ENCODE results near the gene XK. TPM values are rescaled to one million over a fixed set of nuclear protein-coding genes. Genes with fewer than 3 reads are reported as not detected.

XK gene
- total and polyA plus RNA-seq, 2 experiments from 2014 or later, result not detected

- Histone ChIP-seq H3K79me2 (ENCODE audit: insufficient read depth) (no peaks in the 10 kb centered on the region), H3K9me3 (ENCODE audit: low read depth) (no peaks in the 10 kb centered on the region), H3K4me1 (ENCODE audit: insufficient read depth) (no peaks in the 10 kb centered on the region), H3K27ac (no peak overlapping the region), H3K9ac (no peak overlapping the region), H4K20me1 (ENCODE audit: insufficient read depth) (no peaks in the 10 kb centered on the region), H3K4me2 (ENCODE audit: unreplicated experiment) (no peak overlapping the region), H3K9me2 (ENCODE audit: insufficient read depth) (no peaks in the 10 kb centered on the region), H3K36me3 (ENCODE audit: low read depth) (no peaks in the 10 kb centered on the region), H3K27me3 (replicated peaks; ENCODE audit: insufficient read depth) (no peaks in the 10 kb centered on the region), H3F3A (ENCODE audit: insufficient read depth) (no peaks in the 10 kb centered on the region), H2AFZ (no peak overlapping the region), H3K4me3 (no peak overlapping the region)
- 60 to 62% methylated on average over 4 of the region's 4 CpGs for WGBS, 2 experiments (ENCODE audit: low coverage in 1 of 2, low lambda C conversion rate in 2 of 2, missing lambda C conversion rate in 2 of 2)
- no peak for DNase-seq
- TF ChIP-seq EZH2 (IDR thresholded peaks at IDR 0.05; ENCODE audit: insufficient read depth, poor library complexity, severe bottlenecking) (no peak), EZH2phosphoT487 (IDR thresholded peaks at IDR 0.05; ENCODE audit: insufficient read depth, low read depth) (no peak)
- in situ Hi-C loops (cut with MboI), result no loop called here
These were observed 23.4 kb upstream of the XK start for GRCh38 chrX:37662181-37662580.

GRCh38 chrX:37666516-37666915 lies 19.1 kb upstream of the XK start:
- no peaks in the 10 kb centered on the region for H3K9me3 ChIP-seq (ENCODE audit: low read depth)
- H3K27ac ChIP-seq, result no peak overlapping the region
- H3K9ac ChIP-seq, result no peak overlapping the region
- H2AFZ ChIP-seq, result no peak overlapping the region
- H3K79me2 ChIP-seq (ENCODE audit: insufficient read depth), result no peaks in the 10 kb centered on the region
- no peaks in the 10 kb centered on the region for H3K9me2 ChIP-seq (ENCODE audit: insufficient read depth)
- TF ChIP-seq EZH2 (IDR thresholded peaks at IDR 0.05; ENCODE audit: insufficient read depth, poor library complexity, severe bottlenecking) (no peak), EZH2phosphoT487 (IDR thresholded peaks at IDR 0.05; ENCODE audit: insufficient read depth, low read depth) (no peak)
- no peaks in the 10 kb centered on the region for H4K20me1 ChIP-seq (ENCODE audit: insufficient read depth)
- in situ Hi-C loops (cut with MboI), result no loop called here
- H3K27me3 ChIP-seq (replicated peaks; ENCODE audit: insufficient read depth), result no peaks in the 10 kb centered on the region
- no peak for DNase-seq
- H3K4me3 ChIP-seq, result no peak overlapping the region
- no peak overlapping the region for H3K4me2 ChIP-seq (ENCODE audit: unreplicated experiment)
- no peaks in the 10 kb centered on the region for H3F3A ChIP-seq (ENCODE audit: insufficient read depth)
- H3K4me1 ChIP-seq (ENCODE audit: insufficient read depth), result no peaks in the 10 kb centered on the region
- no peaks in the 10 kb centered on the region for H3K36me3 ChIP-seq (ENCODE audit: low read depth)

- no peaks in the 10 kb centered on the region for H3K27me3 ChIP-seq (replicated peaks; ENCODE audit: insufficient read depth)
- in situ Hi-C loops (cut with MboI), result no loop called here
- no peak for DNase-seq
- H3K79me2 ChIP-seq (ENCODE audit: insufficient read depth), result no peaks in the 10 kb centered on the region
- no peak overlapping the region for H3K9ac ChIP-seq
- no peak overlapping the region for H3K4me2 ChIP-seq (ENCODE audit: unreplicated experiment)
- H3K36me3 ChIP-seq (ENCODE audit: low read depth), result no peaks in the 10 kb centered on the region
- no peaks in the 10 kb centered on the region for H3F3A ChIP-seq (ENCODE audit: insufficient read depth)
- WGBS, 2 experiments (ENCODE audit: low coverage in 1 of 2, low lambda C conversion rate in 2 of 2, missing lambda C conversion rate in 2 of 2), result 46 to 58% methylated on average over 4 to 6 of the region's 6 CpGs
- no peak overlapping the region for H3K4me3 ChIP-seq
- no peaks in the 10 kb centered on the region for H3K9me2 ChIP-seq (ENCODE audit: insufficient read depth)
- no peaks in the 10 kb centered on the region for H3K4me1 ChIP-seq (ENCODE audit: insufficient read depth)
- H4K20me1 ChIP-seq (ENCODE audit: insufficient read depth), result no peaks in the 10 kb centered on the region
- no peak overlapping the region for H2AFZ ChIP-seq
- TF ChIP-seq EZH2phosphoT487 (IDR thresholded peaks at IDR 0.05; ENCODE audit: insufficient read depth, low read depth), result no peak
- no peak for TF ChIP-seq EZH2 (IDR thresholded peaks at IDR 0.05; ENCODE audit: insufficient read depth, poor library complexity, severe bottlenecking)
- no peak overlapping the region for H3K27ac ChIP-seq
- H3K9me3 ChIP-seq (ENCODE audit: low read depth), result no peaks in the 10 kb centered on the region
These were observed 18.4 kb upstream of the XK start for GRCh38 chrX:37667141-37667540.

- no peak for DNase-seq
- no peaks in the 10 kb centered on the region for H3K36me3 ChIP-seq (ENCODE audit: low read depth)
- no peaks in the 10 kb centered on the region for H3K9me2 ChIP-seq (ENCODE audit: insufficient read depth)
- H3K9me3 ChIP-seq (ENCODE audit: low read depth), result no peaks in the 10 kb centered on the region
- no peak overlapping the region for H3K9ac ChIP-seq
- H3K4me2 ChIP-seq (ENCODE audit: unreplicated experiment), result no peak overlapping the region
- no peaks in the 10 kb centered on the region for H3K79me2 ChIP-seq (ENCODE audit: insufficient read depth)
- in situ Hi-C loops (cut with MboI), result no loop called here
- H3K4me3 ChIP-seq, result no peak overlapping the region
- no peaks in the 10 kb centered on the region for H4K20me1 ChIP-seq (ENCODE audit: insufficient read depth)
- no peak overlapping the region for H3K27ac ChIP-seq
- H2AFZ ChIP-seq, result no peak overlapping the region
- no peaks in the 10 kb centered on the region for H3K4me1 ChIP-seq (ENCODE audit: insufficient read depth)
- H3F3A ChIP-seq (ENCODE audit: insufficient read depth), result no peaks in the 10 kb centered on the region
- no peaks in the 10 kb centered on the region for H3K27me3 ChIP-seq (replicated peaks; ENCODE audit: insufficient read depth)
- 5% methylated on average over 4 of the region's 4 CpGs for WGBS, 2 experiments (ENCODE audit: low coverage in 1 of 2, low lambda C conversion rate in 2 of 2, missing lambda C conversion rate in 2 of 2)
- no peak for TF ChIP-seq EZH2phosphoT487 (IDR thresholded peaks at IDR 0.05; ENCODE audit: insufficient read depth, low read depth)
- no peak for TF ChIP-seq EZH2 (IDR thresholded peaks at IDR 0.05; ENCODE audit: insufficient read depth, poor library complexity, severe bottlenecking)
These were observed 13.0 kb upstream of the XK start for GRCh38 chrX:37672563-37672962.

- Histone ChIP-seq H3K9me2 (ENCODE audit: insufficient read depth) (no peaks in the 10 kb centered on the region), H3K9me3 (ENCODE audit: low read depth) (no peaks in the 10 kb centered on the region), H3K79me2 (ENCODE audit: insufficient read depth) (no peaks in the 10 kb centered on the region), H4K20me1 (ENCODE audit: insufficient read depth) (no peaks in the 10 kb centered on the region), H3K27me3 (replicated peaks; ENCODE audit: insufficient read depth) (no peaks in the 10 kb centered on the region), H3K4me2 (ENCODE audit: unreplicated experiment) (no peak overlapping the region), H3K9ac (no peak overlapping the region), H3K27ac (no peak overlapping the region), H3K36me3 (ENCODE audit: low read depth) (no peaks in the 10 kb centered on the region), H2AFZ (no peak overlapping the region), H3K4me1 (ENCODE audit: insufficient read depth) (no peaks in the 10 kb centered on the region), H3F3A (ENCODE audit: insufficient read depth) (no peaks in the 10 kb centered on the region), H3K4me3 (no peak overlapping the region)
- no peak for DNase-seq
- in situ Hi-C loops (cut with MboI), result no loop called here
- TF ChIP-seq EZH2phosphoT487 (IDR thresholded peaks at IDR 0.05; ENCODE audit: insufficient read depth, low read depth), result no peak
- TF ChIP-seq EZH2 (IDR thresholded peaks at IDR 0.05; ENCODE audit: insufficient read depth, poor library complexity, severe bottlenecking), result no peak
These were observed 8.8 kb upstream of the XK start for GRCh38 chrX:37676811-37677210.
